ENCODE measurements around the gene NOS1AP.
"Not testable (repeated sequence)": the region's sequence is repeated elsewhere in the genome, so short reads cannot be mapped to it uniquely, and the experiment has no call there.

NOS1AP gene

DNA sequence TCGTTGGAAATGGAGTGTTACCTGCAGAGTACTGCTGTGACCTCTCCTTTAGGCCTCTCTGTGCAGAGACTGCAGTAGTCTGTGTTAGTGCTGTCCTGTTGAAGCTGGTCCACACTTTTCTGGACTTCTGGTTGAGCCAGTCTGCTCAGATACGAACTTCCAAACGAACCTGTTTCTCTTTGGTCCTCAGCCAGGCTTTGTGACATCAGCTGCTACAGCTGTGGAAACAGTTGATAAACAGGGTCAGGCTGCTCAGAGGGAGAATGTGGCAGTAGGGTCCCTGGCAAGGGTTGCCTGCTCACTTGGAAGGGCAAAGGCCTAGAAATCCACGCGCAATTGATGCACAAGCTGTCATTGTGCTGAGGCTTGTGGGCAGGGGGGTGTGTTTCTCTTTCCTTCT, 98.8 kb downstream of the NOS1AP start:
- no peaks in the 10 kb centered on the region for H3K9me3 ChIP-seq
- H3K27me3 ChIP-seq, result no peaks in the 10 kb centered on the region
- H3K4me3 ChIP-seq, result no peak overlapping the region
- no peak for TF ChIP-seq CTCF (IDR thresholded peaks at IDR 0.05)
- no peak overlapping the region for H3K27ac ChIP-seq
- DNase-seq, result no peak
- intact Hi-C loops (cut with DNase I; ENCODE audit: low total_unique reads), result no loop called here
- H3K36me3 ChIP-seq, result no peaks in the 10 kb centered on the region
- peaks cover 0 to 3% (median 0%) of the 10 kb centered on the region in 4 donors for H3K4me1 ChIP-seq

DNA sequence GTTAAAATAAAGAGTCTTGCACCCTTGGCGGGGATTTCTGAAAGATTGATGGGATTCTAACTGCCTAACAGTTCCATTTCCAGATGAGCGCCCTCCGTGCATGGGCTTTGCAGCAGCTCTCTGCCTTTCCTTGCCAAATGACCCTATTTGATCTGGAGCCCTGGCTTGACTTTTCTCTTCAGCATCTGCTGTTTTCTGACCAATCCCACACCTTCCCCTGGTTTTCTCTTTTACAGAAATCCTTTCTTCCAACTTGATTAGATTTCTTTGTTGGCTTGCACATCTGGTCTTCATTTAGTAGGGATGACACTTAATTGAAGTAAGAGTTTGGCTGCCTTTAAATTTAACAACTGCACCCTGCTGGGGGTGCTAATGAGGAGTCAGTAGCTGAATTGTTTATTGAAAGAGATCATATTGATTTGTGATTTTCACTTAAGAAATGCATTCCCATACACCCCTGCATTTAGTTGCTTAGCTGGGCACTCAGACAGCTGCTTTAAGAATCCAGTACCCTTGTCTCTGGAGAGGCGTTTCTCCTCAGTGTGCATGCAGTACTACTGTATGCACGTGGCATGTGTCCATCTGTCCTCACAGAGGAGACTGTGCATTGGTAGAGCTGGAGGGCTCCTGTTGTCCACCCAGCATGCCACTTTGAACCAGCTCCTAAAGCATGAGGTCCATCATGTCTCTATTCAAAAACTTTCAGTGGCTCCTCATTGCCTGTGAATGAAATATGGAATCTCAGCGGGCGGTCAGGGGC, 99.7 kb downstream of the NOS1AP start:
- no peak for DNase-seq

GRCh38 chr1:162171111-162171510, 101.6 kb downstream of the NOS1AP start:
- Histone ChIP-seq H3K9me3 (no peaks in the 10 kb centered on the region), H3K27ac (no peak overlapping the region), H3K27me3 (no peaks in the 10 kb centered on the region), H3K4me3 (no peak overlapping the region), H3K36me3 (no peaks in the 10 kb centered on the region), H3K4me1 (peaks cover 0 to 3% (median 0%) of the 10 kb centered on the region in 4 donors)
- intact Hi-C loops (cut with DNase I; ENCODE audit: low total_unique reads), result no loop called here
- TF ChIP-seq CTCF (IDR thresholded peaks at IDR 0.05), result no peak
- DNase-seq, result no peak

More for the DNA sequence above, 99.7 kb downstream of the NOS1AP start:
- peaks cover 0 to 3% (median 0%) of the 10 kb centered on the region in 4 donors for H3K4me1 ChIP-seq
- H3K27me3 ChIP-seq, result no peaks in the 10 kb centered on the region
- no peaks in the 10 kb centered on the region for H3K9me3 ChIP-seq
- no peak overlapping the region for H3K4me3 ChIP-seq
- no peaks in the 10 kb centered on the region for H3K36me3 ChIP-seq
- TF ChIP-seq CTCF (IDR thresholded peaks at IDR 0.05), result no peak
- H3K27ac ChIP-seq, result no peak overlapping the region
- intact Hi-C loops (cut with DNase I; ENCODE audit: low total_unique reads), result no loop called here

GRCh38 chr1:162172311-162173102, 103.0 kb downstream of the NOS1AP start:
- Histone ChIP-seq H3K27ac (no peak overlapping the region), H3K9me3 (no peaks in the 10 kb centered on the region), H3K36me3 (no peaks in the 10 kb centered on the region), H3K4me3 (no peak overlapping the region), H3K4me1 (peaks cover 0 to 3% (median 0%) of the 10 kb centered on the region in 4 donors), H3K27me3 (no peaks in the 10 kb centered on the region)
- intact Hi-C loops (cut with DNase I; ENCODE audit: low total_unique reads), result no loop called here
- DNase-seq, result no peak
- TF ChIP-seq CTCF (IDR thresholded peaks at IDR 0.05), result no peak

DNA sequence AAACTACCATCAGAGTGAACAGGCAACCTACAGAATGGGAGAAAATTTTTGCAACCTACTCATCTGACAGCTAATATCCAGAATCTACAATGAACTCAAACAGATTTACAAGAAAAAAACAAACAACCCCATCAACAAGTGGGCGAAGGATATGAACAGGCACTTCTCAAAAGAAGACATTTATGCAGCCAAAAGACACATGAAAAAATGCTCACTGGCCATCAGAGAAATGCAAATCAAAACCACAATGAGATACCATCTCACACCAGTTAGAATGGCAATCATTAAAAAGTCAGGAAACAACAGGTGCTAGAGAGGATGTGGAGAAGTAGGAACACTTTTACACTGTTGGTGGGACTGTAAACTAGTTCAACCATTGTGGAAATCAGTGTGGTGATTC, 104.1 kb downstream of the NOS1AP start:
- intact Hi-C loops (cut with DNase I; ENCODE audit: low total_unique reads); H3K4me1 ChIP-seq; H3K27ac ChIP-seq; DNase-seq; H3K36me3 ChIP-seq; H3K27me3 ChIP-seq; H3K9me3 ChIP-seq; H3K4me3 ChIP-seq: not testable (repeated sequence)

- DNase-seq; H3K4me1 ChIP-seq; H3K4me3 ChIP-seq; H3K27me3 ChIP-seq; H3K36me3 ChIP-seq; H3K9me3 ChIP-seq; H3K27ac ChIP-seq; intact Hi-C loops (cut with DNase I; ENCODE audit: low total_unique reads): not testable (repeated sequence)
These were observed 104.5 kb downstream of the NOS1AP start for GRCh38 chr1:162174027-162174426.

Measured in tibial artery (tissue), 4 donors.